HTR-8/SVneo (cell line): ENCODE data around the gene ALB.
"Not testable (repeated sequence)": the region's sequence is repeated elsewhere in the genome, so short reads cannot be mapped to it uniquely, and the experiment has no call there.

Source experiments
- DNase-seq: peaks from one replicate; pipeline ENCODE4 v3.0.0; 2011; ENCODE audit warnings: low spot score, mixed read lengths; ENCODE audit not compliant: insufficient read length
- FAIRE-seq: peaks from 2 replicates; lab custom pipeline; 2011; peaks lifted over from hg19 to GRCh38; lab: Jason Lieb, UNC

The ALB gene

DNA sequence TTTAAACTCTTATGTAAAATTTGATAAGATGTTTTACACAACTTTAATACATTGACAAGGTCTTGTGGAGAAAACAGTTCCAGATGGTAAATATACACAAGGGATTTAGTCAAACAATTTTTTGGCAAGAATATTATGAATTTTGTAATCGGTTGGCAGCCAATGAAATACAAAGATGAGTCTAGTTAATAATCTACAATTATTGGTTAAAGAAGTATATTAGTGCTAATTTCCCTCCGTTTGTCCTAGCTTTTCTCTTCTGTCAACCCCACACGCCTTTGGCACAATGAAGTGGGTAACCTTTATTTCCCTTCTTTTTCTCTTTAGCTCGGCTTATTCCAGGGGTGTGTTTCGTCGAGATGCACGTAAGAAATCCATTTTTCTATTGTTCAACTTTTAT is at the start of gene ALB:
ALB (plus strand) TSS at position 246 of the 400 bp plus-strand sequence; CDS start at position 287, 41 bp downstream.
- DNase-seq (no peak), FAIRE-seq (no peak)

DNA sequence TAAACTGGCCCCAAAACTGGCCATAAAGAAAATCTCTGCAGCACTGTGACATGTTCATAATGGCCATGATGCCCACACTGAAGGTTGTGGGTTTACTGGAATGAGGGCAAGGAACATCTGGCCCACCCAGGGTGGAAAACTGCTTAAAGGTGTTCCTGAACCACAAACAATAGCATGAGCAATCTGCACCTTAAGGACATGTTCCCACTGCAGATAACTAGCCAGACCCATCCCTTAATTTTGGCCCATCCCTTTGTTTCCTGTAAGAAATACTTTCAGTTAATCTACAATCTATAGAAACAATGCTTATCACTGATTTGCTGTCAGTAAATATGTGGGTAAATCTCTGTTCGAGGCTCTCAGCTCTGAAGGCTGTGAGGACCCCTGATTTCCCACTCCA is 46.9 kb upstream of the ALB start:
- not testable (repeated sequence) for DNase-seq, FAIRE-seq

DNA sequence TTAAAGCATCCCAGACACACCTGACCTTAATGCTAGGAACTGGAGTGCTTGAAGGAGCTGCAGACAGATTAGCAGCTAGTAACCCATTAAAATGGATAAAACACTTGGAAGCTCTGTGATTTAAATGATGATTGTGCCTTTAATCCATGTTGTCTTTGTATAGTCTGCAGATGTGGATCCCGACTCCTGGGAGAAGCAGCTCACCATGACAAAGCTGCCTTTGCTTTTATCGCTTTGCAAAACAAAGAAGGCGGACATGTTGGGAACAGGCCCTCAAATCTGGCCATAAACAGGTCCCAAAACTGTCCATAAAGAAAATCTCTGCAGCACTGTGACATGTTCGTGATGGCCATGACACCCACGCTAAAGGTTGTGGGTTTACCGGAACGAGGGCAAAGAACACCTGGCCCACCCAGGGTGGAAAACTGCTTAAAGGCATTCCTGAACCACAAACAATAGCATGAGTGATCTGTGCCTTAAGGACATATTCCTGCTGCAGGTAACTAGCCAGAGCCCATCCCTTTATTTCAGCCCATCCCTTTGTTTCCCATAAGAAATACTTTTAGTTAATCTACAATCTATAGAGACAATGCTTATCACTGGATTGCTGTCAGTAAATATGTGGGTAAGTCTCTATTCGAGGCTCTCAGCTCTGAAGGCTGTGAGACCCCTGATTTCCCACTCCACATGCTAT is 34.4 kb upstream of the ALB start:
- DNase-seq, FAIRE-seq: not testable (repeated sequence)

DNA sequence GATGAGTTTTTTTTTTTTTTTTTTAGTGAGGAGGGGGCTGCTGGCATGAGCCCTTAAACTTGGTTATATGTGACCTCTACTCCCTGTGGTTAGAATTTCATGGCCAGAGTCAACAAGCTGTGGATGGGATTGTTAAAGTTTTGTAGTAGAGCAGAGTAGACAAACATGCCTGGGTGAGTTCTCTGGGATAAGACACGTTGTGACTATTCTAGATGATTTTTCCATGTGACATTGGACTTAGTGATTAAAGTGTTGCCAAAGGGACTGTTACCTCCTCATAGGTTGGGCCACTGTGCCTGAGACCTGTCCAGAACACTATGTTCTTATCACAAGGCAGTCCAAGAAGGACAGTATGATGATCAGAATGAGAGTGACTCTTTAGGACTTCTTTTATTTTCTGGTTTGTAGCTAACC is 28.8 kb upstream of the ALB start:
- no peak for DNase-seq
- no peak for FAIRE-seq

DNA sequence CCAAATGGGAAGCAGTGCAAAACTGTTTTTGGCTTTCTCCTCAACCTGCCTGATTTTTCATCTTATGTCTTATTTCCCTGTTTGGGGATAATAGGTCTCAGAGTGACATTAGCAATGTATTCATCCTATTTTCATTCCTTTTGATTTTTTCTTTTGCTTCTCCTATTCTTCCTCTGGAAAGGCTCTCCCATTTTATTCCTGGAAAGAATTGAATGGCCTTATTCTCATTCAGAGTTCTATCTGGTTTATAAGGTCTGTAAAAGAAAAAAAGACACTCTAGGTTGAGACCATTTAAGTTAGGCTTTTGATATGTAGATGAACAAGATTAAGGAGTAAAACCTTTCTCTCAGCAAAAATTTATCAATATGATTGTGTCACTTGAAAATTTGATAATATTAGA is 27.8 kb upstream of the ALB start:
- no peak for DNase-seq
- FAIRE-seq, result no peak

DNA sequence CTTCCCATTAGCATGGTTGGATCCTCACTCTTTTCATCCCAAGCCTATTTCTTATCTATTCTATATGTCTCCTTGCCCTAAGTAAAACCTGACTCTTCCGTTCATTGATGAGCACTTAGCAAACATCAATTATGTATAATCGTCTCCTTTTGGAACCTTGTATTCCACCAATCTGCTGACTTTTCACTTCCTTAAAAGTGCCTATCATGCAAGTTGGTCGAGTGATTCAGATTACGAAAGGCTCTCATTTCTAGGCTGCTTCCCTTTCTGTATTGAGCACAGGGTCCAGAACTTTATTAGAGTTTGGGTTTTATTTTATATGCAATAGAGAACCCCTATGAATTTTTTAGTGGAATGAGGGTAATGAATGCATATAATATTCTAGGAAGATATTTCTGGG is 27.1 kb upstream of the ALB start:
- FAIRE-seq (no peak), DNase-seq (no peak)

DNA sequence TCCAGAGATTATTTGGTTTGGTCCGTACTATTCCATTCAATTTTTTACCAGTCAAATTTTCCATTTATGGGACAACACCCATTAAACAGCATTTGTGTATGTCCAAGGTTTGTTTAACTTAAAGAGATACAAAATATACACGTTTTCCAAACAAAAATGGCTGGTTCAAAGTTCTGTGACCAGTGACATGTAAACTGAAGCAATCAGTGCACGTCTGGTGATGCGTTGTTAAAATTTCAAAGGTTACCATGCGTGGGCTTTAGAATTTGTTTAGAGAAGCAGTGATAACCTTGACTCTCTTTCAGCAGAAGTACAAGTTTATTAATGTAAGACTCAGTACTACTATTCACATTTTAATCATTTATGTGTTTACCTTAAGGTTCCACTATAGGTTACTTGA is 25.2 kb upstream of the ALB start:
- FAIRE-seq, result no peak

DNA sequence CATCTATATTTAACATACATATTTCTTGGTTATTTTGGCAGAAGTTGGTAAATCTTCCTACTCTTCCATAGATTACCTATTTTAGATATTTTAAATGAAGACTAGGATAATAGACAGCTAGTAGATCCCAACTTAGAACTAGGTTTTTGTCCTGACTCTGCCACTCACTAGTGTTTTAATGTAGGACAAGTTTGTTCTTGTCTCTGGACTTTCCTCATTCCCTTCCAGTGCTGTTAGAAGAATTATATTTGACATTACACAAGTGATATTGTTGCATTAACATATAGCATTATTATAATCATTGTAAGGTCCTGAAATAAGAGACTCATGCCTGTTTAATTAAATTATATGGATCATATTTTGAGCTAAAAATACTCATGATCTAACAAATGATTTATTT is 24.1 kb upstream of the ALB start:
- DNase-seq (no peak), FAIRE-seq (no peak)

More for the DNA sequence above, 25.2 kb upstream of the ALB start:
- no peak for DNase-seq

DNA sequence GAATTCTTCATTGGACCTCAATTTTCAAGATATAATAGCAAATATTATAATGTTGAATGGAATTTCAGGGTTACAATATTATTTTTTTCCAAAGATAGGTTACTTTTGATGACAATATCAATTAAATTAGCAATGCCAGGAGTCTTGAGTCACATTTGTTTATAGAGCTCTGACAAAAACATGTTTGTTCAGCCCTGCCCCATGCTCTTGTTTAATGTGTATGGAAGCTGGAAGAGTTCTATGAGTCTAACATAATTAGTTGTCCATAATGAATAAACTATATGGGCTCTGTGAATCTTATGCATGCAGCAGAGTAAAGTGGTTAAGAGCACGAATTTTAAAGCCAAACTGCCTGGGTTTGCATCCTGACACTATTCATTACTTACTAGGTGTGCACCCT is 22.9 kb upstream of the ALB start:
- no peak for FAIRE-seq
- DNase-seq, result no peak

DNA sequence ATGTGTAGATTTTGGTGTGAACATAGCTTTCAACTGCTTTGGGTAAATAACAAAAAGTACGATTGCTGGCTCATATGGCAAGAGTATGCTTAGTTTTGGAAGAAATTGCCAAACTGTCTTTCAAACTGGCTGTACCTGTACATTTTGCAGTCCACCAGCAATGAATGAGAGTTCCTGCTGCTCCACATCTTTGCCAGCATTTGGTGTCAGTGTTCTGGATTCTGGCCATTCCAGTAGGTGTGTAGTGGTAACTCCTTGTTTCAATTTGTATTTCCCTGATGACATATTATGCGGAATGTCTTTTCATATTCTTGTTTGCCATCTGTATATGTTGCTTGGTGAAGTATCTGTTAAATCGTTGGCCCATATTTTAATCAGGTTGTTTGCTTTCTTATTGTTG is 20.6 kb upstream of the ALB start:
- FAIRE-seq (no peak), DNase-seq (no peak)

DNA sequence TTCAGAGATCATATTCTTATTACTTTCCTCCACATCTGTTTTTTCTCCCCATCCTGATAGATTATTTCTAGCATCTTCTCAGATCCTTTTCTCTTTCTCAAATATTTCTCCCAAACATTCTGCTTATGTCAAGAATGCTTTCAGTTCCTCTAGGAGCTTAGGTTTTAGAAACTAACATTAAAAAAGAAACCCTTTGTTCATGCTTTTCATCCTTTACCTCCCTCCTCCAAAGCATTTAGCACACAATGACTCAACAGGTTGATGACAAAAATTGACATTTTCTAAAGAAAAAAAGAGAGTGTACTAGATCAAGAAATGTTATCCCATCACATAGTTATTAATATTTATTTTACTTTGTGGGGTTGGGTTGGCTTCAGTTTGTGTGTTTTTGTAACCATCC is 16.5 kb upstream of the ALB start:
- DNase-seq (no peak), FAIRE-seq (no peak)

DNA sequence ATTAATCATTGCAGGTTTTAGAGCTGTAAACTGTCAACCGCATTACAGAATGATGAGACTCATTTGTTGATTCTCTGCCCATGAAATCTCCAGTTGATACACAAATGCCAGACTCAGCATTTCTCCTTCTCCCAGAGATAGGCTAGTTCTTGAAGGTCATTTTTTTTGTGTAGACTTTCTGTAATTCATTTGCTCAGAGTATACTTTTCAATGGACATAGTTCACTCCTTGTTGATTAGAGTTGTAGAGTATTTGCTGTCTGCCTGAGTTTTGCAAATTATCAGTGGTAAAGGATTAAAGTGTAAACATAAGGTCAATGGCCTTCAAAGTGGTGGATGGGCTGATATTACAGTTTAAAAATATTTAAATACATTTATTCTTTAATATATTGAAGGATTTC is 15.2 kb upstream of the ALB start:
- FAIRE-seq, result no peak
- DNase-seq, result no peak

DNA sequence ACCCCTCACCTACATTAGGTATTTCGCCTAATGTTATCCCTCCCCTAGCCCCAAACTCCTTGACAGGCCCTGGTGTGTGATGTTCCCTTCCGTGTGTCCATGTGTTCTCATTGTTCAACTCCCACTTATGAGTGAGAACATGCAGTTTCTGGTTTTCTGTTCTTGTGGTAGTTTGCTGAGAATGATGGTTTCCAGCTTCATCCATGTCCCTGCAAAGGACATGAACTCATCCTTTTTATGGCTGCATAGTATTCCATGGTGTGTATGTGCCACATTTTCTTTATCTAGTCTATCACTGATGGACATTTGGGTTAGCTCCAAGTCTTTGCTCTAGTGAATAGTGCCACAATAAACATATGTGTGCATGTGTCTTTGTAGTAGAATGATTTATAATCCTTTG is 14.4 kb upstream of the ALB start:
- not testable (repeated sequence) for FAIRE-seq, DNase-seq

DNA sequence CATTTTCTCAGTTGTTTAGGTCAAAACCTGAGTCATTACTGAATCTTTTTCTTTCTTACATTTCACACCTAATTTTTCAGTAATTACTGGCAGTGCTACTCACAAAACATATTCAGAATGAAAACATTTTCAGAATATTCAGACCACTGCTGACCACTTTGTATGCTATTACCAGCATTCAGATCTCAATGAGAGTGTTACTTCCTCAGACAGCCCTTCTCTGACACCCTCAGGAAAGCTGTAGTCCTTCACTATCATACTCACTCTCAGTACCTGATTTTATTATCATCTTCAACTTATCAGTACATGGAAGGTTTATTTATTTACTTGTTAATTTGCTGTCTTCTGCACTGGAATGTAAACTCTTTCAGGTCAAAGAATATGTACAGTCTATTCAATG is 12.3 kb upstream of the ALB start:
- FAIRE-seq, result no peak

DNA sequence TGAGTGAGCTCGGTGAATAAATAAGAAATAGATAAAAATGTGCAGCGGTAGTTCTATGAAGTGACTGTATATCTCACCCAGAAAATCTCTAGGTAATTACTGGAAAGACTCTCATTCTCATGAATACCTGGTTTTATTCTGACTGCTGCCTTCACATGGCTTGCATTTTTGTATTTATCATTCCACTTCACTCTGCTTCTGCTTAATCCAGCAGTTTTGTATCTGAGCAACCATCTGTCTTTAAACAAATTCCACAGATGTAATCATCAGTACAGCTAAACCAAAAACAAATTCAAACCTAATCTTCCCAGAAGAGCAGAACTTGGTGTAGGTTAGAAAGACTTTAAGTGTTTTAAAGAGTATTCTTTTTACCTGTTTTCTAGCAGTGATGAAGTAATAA is 11.2 kb upstream of the ALB start:
- FAIRE-seq (no peak), DNase-seq (no peak)

More for the DNA sequence above, 12.3 kb upstream of the ALB start:
- DNase-seq, result no peak

DNA sequence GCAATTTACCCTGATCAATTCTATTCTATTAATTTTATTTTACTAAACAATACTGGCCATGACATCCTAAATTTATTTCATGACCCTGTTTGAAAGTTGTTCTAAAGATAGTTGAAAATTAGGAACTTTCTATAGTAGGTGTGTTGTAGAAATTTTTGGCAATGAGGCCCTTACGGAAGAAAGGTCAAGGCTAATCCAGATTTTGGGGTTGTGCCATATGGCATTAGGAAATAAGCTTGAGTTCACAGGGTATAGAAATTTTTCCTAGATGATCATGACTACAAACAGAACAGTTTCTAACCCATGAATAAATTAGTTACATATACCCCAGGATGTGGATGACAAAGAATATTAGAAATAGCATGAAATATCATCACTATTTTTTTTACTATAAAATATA is 7.8 kb upstream of the ALB start:
- DNase-seq (no peak), FAIRE-seq (no peak)

DNA sequence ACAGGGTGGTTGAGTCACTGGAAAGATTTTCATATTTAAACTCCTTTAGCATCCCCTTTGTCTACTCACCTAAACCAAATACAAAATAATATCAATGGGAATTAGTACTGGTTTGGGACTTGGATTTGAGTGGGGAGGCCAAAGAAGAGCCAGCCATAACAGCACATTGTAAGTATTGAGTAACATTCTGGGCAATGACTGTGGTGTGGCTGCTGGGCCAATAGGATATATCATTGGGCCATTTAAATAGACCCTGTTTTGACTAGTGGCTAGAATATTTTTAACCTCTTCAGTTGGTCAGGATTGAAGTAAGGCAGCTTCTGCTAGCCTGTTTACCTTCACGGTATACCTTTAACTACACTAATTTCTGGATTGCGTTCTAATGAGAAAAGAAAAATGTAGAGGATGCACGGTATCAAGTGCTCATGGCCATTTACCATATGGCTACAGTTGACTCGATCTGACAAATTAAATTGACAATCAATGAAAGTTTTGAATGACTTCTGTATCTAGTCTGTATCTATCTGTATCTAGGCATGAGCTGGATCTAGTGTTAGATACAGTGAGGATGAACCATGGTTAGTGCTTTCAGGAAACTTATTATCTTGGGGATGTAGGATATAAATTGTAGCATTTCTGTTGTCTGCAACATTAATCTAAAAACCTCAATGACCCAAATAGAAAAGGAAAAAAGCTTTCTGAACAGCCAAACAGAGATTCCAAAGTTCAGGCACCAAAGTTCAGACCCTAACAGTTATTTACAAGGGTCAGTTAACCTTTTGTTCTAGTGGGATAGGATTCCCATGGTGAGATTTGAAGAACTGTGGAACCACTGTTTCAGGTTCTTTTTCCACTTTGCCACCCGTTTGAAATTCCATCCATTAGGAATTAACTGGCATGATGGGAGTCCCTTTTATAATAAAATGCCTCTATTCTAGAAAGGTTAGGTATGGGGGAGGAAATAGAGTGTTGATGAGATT is 6.8 kb upstream of the ALB start:
- no peak for DNase-seq

DNA sequence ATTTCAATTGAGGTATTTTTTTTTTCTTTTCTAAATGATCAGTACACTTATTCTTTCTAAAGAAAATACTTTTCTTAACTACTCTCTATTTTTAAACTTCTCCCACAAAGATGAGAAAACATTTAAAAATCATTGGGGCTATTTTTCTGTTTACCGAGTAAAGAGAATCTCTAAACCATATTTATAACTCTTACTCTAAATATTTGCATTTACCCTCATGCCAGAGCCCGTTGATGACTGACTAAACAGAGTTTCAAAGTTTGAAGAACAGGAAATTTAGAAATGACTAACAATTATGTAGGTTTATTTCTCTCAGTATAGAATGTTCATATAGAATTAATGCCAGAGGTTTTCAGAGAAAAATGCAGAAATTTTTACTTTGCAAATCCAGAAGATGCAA is 2.7 kb upstream of the ALB start:
- FAIRE-seq (no peak), DNase-seq (no peak)

More for the DNA sequence above, 6.8 kb upstream of the ALB start:
- FAIRE-seq, result no peak

DNA sequence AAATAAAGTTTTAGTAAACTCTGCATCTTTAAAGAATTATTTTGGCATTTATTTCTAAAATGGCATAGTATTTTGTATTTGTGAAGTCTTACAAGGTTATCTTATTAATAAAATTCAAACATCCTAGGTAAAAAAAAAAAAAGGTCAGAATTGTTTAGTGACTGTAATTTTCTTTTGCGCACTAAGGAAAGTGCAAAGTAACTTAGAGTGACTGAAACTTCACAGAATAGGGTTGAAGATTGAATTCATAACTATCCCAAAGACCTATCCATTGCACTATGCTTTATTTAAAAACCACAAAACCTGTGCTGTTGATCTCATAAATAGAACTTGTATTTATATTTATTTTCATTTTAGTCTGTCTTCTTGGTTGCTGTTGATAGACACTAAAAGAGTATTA is 370 bp downstream of the ALB start:
- FAIRE-seq (no peak), DNase-seq (no peak)

DNA sequence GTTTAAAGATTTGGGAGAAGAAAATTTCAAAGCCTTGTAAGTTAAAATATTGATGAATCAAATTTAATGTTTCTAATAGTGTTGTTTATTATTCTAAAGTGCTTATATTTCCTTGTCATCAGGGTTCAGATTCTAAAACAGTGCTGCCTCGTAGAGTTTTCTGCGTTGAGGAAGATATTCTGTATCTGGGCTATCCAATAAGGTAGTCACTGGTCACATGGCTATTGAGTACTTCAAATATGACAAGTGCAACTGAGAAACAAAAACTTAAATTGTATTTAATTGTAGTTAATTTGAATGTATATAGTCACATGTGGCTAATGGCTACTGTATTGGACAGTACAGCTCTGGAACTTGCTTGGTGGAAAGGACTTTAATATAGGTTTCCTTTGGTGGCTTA is 1.1 kb downstream of the ALB start:
- FAIRE-seq (no peak), DNase-seq (no peak)

DNA sequence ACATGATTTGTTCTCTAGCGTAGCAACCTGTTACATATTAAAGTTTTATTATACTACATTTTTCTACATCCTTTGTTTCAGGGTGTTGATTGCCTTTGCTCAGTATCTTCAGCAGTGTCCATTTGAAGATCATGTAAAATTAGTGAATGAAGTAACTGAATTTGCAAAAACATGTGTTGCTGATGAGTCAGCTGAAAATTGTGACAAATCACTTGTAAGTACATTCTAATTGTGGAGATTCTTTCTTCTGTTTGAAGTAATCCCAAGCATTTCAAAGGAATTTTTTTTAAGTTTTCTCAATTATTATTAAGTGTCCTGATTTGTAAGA is 2.4 kb downstream of the ALB start:
- no peak for DNase-seq
- no peak for FAIRE-seq
